Measurements from ENCODE around the gene FAM83E.

DNA sequence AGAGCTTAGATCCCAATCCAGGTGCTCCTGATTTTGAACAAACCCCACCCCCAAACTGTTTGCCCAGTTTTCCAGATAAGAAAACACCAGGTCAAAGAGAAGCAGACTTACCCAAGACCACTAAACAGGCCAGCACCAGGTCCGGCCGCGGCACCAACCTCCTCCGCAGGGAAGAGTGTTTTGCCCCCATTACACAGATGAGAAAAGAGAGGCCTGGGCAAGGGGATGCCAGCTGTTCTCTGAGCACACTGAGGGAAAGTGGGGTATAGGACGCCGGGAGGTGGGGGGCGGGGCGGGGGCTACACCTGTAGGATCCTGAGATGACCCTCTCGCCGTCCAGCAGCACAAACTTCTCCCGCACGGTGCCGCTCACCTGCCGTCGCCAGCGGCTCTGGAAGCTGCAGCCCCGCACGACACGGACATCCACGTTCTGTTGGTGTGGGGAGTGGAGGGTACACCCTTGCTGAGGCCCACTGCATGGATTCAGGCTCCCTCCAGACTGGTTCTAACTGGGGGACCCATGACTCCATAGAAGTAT is 5.2 kb downstream of the FAM83E start:
- TF ChIP-seq BCL11A (IDR thresholded peaks at IDR 0.05; ENCODE audit: low read depth in 2 of 2, low read length in 2 of 2), result no peak
- no peak for TF ChIP-seq HDAC2 (IDR thresholded peaks at IDR 0.05; ENCODE audit: borderline replicate concordance in 1 of 2, low read depth in 2 of 2, low read length in 2 of 2)
- TF ChIP-seq EZH2 (IDR thresholded peaks at IDR 0.05; ENCODE audit: low read depth, low read length, severe bottlenecking), result no peak
- TF ChIP-seq, protein P1, sequence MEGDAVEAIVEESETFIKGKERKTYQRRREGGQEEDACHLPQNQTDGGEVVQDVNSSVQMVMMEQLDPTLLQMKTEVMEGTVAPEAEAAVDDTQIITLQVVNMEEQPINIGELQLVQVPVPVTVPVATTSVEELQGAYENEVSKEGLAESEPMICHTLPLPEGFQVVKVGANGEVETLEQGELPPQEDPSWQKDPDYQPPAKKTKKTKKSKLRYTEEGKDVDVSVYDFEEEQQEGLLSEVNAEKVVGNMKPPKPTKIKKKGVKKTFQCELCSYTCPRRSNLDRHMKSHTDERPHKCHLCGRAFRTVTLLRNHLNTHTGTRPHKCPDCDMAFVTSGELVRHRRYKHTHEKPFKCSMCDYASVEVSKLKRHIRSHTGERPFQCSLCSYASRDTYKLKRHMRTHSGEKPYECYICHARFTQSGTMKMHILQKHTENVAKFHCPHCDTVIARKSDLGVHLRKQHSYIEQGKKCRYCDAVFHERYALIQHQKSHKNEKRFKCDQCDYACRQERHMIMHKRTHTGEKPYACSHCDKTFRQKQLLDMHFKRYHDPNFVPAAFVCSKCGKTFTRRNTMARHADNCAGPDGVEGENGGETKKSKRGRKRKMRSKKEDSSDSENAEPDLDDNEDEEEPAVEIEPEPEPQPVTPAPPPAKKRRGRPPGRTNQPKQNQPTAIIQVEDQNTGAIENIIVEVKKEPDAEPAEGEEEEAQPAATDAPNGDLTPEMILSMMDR (IDR thresholded peaks at IDR 0.05; ENCODE audit: control extremely low read depth in 1 of 3, insufficient read depth in 1 of 3, low read depth in 1 of 3, low read length in 3 of 3), result no peak
- no peak for TF ChIP-seq POLR2A (IDR thresholded peaks at IDR 0.05; ENCODE audit: control extremely low read depth in 1 of 2, low read depth in 2 of 2, low read length in 2 of 2)
